T-helper 2 cell treated with Interferon-gamma antibody and Interleukin-4, amounts not matched to agents 5 μg/mL and 100 μg/mL, for 36 hours (primary cell): ENCODE measurements around the gene MLLT11.
"Not testable (repeated sequence)": the region's sequence is repeated elsewhere in the genome, so short reads cannot be mapped to it uniquely, and the experiment has no call there.

ENCODE experiments used
- DNase-seq: peaks from one replicate; pipeline ENCODE4 v3.0.0; 2021; ENCODE audit warnings: low spot score
- H3K27ac Mint-ChIP-seq: one replicate; pipeline ENCODE4 v1.8.0; 2021; ENCODE audit warnings: mild to moderate bottlenecking, mixed read lengths
- H3K27me3 Mint-ChIP-seq: one replicate; pipeline ENCODE4 v1.8.0; 2021; ENCODE audit warnings: low read depth, mixed read lengths
- H3K36me3 Mint-ChIP-seq: one replicate; pipeline ENCODE4 v1.8.0; 2021; ENCODE audit warnings: low read depth, mixed read lengths
- H3K4me1 Mint-ChIP-seq: one replicate; pipeline ENCODE4 v1.8.0; 2021; ENCODE audit warnings: low read depth, mixed read lengths
- H3K4me3 Mint-ChIP-seq: one replicate; pipeline ENCODE4 v1.8.0; 2022; ENCODE audit warnings: mild to moderate bottlenecking, moderate library complexity, mixed read lengths
- H3K9me3 Mint-ChIP-seq: one replicate; pipeline ENCODE4 v1.8.0; 2021; ENCODE audit warnings: mixed read lengths

The MLLT11 gene

DNA sequence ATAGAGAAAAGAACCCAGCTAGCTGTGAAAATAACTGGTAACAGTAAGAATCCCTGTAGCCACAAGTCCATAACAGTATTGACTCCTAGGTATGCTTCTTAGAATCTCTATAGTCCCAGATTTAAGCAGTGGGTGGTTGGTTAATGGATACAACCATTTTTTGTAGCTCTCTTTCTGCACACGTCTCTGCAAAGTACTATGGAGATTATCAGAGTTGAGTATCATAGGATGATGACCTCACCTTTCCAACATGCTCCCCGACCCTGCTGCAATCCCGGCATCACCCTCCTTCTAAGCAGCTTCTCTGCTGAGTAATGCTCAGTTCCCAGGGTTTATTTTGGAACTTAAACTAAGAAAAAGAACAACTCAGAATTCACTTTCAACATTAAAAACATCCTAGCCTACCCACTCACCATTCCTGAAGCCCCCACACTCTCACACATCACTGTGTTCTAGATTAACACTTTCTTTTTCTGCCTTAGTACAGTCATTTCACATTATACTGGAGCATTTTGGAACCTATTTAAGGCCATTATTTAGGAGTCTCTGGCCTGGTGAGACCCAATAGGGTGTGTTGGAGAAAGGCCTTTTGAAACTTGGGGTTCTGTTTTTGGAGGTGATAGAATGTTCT lies 2.7 kb downstream of the MLLT11 start:
- no peak overlapping the region for H3K27ac Mint-ChIP-seq
- H3K27me3 Mint-ChIP-seq, result no peaks in the 10 kb centered on the region
- H3K4me3 Mint-ChIP-seq, result no peak overlapping the region
- DNase-seq, result no peak
- H3K9me3 Mint-ChIP-seq, result no peaks in the 10 kb centered on the region
- peaks cover 30% of the 10 kb centered on the region for H3K4me1 Mint-ChIP-seq
- peaks cover 19% of the 10 kb centered on the region for H3K36me3 Mint-ChIP-seq

DNA sequence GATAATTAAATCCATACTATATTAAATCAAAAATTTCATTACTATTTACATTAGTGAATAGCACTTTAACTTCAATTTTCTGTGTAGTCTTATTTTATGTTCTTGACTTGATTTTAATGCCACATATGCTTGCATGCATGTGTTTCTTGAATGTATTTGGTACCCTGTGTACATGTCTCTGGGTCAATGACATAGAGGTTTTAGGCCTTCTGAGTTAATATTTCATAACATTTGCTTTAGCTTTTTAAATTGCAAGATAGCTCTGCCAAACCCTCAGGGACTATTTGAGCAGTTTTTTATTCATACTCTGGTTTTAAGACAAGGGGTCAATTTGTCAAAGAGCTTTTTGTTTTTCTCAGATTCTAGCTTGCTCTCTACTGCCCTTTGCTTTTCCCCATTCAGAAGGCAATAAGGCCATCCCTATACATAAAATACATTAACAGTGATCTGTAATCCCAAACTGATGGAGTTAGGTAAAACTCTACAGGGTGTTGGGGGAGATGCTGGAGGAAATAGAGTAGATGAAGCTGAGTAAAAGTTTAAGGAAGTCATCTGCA lies 5.0 kb downstream of the MLLT11 start:
- Mint-ChIP-seq H3K4me3 (no peak overlapping the region), H3K27me3 (no peaks in the 10 kb centered on the region), H3K36me3 (peaks cover 8% of the 10 kb centered on the region), H3K9me3 (no peaks in the 10 kb centered on the region), H3K4me1 (peaks cover 28% of the 10 kb centered on the region), H3K27ac (no peak overlapping the region)
- DNase-seq, result no peak

DNA sequence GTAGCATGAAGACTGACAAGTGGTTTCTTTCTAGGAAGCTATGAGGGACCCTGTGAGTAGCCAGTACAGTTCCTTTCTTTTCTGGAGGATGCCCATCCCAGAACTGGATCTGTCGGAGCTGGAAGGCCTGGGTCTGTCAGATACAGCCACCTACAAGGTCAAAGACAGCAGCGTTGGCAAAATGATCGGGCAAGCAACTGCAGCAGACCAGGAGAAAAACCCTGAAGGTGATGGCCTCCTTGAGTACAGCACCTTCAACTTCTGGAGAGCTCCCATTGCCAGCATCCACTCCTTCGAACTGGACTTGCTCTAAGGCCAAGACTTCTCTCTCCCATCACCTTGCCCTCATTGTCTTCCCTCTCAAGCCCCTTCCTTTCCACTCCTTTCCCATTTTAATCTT lies 7.0 kb downstream of the MLLT11 start:
- Mint-ChIP-seq H3K27ac (peak overlapping the region; percentile 11), H3K9me3 (no peaks in the 10 kb centered on the region), H3K36me3 (peaks cover 12% of the 10 kb centered on the region), H3K4me3 (no peak overlapping the region), H3K4me1 (peaks cover 15% of the 10 kb centered on the region), H3K27me3 (no peaks in the 10 kb centered on the region)
- no peak for DNase-seq

DNA sequence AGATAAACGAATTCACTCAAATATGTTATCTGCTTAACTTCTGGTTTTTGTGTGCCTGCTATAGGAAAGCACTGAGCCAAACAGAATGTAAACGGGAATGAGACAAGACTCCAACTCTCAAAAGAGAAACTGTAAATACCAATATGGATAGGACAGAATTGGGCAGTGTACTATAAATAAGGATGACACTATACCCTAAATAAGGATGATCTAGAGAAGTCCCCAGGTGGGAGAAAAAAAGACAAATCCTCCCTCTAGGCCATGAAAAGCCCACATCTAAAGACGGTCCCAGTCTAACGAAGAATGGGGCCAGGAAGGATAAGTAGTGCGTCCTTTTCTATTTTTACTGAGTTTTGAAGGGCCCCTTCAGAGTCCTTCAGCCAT lies 8.9 kb downstream of the MLLT11 start:
- no peaks in the 10 kb centered on the region for H3K27me3 Mint-ChIP-seq
- H3K27ac Mint-ChIP-seq, result peak overlapping the region; percentile 63
- H3K9me3 Mint-ChIP-seq, result no peaks in the 10 kb centered on the region
- H3K36me3 Mint-ChIP-seq, result peaks cover 14% of the 10 kb centered on the region
- peaks cover 18% of the 10 kb centered on the region for H3K4me1 Mint-ChIP-seq
- DNase-seq, result no peak
- H3K4me3 Mint-ChIP-seq, result peak overlapping the region; percentile 95

DNA sequence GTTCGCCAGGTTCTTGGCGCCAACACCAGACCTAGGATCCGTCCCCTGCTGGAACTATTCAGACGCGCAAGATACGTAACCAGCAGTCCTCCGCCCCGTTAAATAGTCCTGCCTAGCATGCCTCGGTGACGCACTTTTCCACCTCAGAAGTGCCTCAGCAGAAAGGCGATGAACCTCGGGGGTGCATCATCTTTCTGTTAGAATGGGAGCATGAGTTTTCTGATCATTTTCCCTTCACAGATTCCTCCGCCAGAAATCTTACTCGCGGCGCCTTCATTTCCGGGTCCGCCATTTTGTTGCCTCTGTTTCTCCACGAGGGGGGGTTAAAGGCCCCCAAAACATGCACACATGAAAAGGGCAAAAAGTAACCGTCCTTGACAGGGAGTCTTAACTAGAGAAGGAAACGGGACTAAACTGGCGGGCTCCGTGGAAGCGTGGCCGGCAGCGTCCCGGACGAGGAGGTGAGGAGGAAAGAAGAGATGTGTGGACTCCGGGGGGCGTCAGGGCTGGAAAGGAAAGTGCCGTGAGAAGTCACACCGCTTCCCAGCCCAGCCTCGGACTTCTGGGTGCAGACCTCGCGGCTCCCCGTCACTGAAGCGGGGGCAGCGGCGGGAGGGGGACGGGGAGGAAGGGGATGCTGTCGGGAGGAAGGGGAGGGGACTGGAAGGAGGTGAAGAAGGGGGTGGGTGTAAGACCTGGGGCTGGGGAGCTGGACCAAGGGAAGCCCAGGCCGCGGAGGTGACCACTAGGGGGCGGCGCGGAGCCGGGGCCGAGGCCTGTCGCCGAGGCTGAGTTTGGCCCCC lies 10.5 kb downstream of the MLLT11 start, which contains the start of gene GABPB2:
TSS of gene GABPB2 (plus strand) at position 288 of the 803 bp plus-strand sequence. CDS start 17,429 bp downstream, outside the sequence.
- Mint-ChIP-seq H3K36me3 (peaks cover 17% of the 10 kb centered on the region), H3K4me3 (peak within 1 kb of the TSS; percentile 95), H3K4me1 (peaks cover 15% of the 10 kb centered on the region), H3K27ac (peak within 1 kb of the TSS; percentile 100), H3K27me3 (no peaks in the 10 kb centered on the region), H3K9me3 (no peaks in the 10 kb centered on the region)
- peak; percentile 88 for DNase-seq

DNA sequence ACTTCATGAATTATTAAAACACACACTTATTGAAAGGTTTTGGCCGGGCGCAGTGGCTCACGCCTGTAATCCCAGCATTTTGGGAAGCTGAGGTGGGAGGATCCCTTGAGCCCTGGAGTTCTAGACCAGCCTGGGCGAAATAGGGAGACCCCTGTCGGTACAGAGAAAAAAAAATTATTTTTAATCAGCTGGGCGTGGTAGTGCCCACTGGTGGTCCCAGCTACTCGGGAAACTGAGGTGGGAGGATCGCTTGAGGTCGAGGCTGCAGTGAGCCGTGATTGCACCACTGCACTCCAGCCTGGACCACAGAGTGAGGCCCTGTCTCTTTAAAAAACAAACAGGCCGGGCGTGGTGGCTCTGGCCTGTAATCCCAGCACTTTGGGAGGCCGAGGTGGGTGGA lies 12.0 kb downstream of the MLLT11 start:
- no peak for DNase-seq
- peaks cover 17% of the 10 kb centered on the region for H3K36me3 Mint-ChIP-seq
- peak overlapping the region; percentile 95 for H3K4me3 Mint-ChIP-seq
- H3K4me1 Mint-ChIP-seq, result peaks cover 15% of the 10 kb centered on the region
- no peaks in the 10 kb centered on the region for H3K9me3 Mint-ChIP-seq
- H3K27ac Mint-ChIP-seq, result peak overlapping the region; percentile 100
- no peaks in the 10 kb centered on the region for H3K27me3 Mint-ChIP-seq

DNA sequence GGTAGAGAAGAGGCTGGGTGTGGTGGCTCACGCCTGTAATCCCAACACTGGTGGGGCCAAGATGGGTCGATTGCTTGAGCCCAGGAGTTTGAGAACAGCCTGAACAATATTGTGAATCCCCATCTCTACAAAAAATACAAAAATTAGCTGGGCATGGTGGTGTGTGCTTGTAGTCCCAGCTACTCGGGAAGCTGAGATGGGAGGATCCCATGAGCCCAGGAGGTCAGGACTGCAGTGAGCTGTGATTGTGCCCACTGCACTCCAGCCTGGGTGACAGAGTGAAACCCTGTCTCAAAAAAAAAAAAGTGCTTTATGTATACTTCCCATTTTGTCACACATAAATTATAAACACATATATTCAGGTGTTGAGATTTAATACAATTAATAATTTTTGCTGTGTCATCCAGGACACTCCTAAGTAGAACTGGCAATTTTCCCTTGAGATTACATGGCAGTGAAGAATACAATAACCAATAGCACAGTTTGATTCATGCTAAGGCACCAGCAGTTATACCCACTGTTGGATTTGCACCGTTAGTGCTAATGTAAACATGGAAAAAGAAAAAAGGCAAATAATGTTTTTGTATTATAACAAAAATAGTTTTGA lies 25.9 kb downstream of the MLLT11 start:
- no peak for DNase-seq
- no peaks in the 10 kb centered on the region for H3K36me3 Mint-ChIP-seq
- H3K27me3 Mint-ChIP-seq, result no peaks in the 10 kb centered on the region
- no peak overlapping the region for H3K27ac Mint-ChIP-seq
- H3K4me3 Mint-ChIP-seq, result no peak overlapping the region
- no peaks in the 10 kb centered on the region for H3K4me1 Mint-ChIP-seq
- no peaks in the 10 kb centered on the region for H3K9me3 Mint-ChIP-seq

DNA sequence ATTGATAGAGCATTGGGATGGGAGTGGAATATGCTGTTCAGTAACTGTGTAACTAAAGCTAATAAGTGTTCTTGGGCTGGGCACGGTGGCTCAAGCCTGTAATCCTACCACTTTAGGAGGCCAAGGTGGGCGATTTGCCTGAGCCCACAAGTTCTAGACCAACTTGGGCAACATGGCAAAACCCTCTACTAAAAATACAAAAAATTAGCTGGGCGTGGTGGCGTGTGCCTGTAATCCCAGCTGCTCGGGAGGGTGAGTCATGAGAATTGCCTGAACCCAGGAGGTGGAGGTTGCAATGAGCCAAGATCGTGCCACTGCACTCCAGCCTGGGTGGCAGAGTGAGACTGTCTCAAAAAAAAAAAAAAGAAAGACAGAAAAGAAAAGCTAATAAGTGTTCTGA lies 37.2 kb downstream of the MLLT11 start:
- H3K36me3 Mint-ChIP-seq, H3K27ac Mint-ChIP-seq, H3K9me3 Mint-ChIP-seq, H3K4me1 Mint-ChIP-seq, H3K27me3 Mint-ChIP-seq, H3K4me3 Mint-ChIP-seq, DNase-seq: not testable (repeated sequence)

DNA sequence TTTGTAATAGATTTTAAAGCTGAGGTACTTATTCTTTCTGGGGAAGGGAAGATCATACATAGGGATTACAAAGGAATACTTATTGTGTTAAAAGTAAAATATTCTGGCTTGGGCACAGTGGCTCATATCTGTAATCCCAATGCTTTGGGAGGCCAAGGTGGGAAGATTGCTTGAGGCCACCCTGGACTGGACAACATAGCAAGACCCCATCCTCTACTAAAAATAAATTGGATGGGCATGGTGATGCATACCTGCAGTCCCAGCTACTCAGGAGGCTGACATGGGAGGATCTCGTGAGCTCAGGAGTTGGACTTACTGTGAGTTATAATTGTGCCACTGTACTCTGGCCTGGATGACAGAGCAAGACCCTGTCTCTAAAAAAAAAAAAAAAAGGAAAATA lies 37.9 kb downstream of the MLLT11 start:
- Mint-ChIP-seq H3K9me3 (no peaks in the 10 kb centered on the region), H3K36me3 (peaks cover 8% of the 10 kb centered on the region), H3K4me1 (no peaks in the 10 kb centered on the region), H3K4me3 (no peak overlapping the region), H3K27ac (no peak overlapping the region), H3K27me3 (no peaks in the 10 kb centered on the region)
- no peak for DNase-seq

DNA sequence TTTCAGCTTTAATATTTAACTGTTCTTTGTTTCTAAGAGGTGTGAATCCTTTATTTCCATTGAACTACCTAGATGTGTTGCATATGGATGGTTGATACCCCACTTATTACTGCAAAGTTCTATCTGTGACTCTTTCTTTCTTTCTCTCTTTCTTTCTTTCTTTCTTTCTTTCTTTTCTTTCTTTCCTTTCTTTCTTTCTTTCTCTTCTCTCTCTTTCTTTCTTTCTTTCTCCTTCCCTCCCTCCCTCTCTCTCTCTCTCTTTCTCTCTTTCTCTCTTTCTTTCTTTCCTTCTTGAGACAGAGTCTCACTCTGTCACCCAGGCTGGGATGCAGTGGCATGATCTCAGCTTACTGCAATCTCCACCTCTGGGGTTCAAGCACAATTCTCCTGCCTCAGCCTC lies 44.4 kb downstream of the MLLT11 start:
- H3K9me3 Mint-ChIP-seq, result no peaks in the 10 kb centered on the region
- no peaks in the 10 kb centered on the region for H3K27me3 Mint-ChIP-seq
- H3K27ac Mint-ChIP-seq, result no peak overlapping the region
- no peaks in the 10 kb centered on the region for H3K4me1 Mint-ChIP-seq
- no peak overlapping the region for H3K4me3 Mint-ChIP-seq
- peaks cover 17% of the 10 kb centered on the region for H3K36me3 Mint-ChIP-seq
- DNase-seq, result no peak

DNA sequence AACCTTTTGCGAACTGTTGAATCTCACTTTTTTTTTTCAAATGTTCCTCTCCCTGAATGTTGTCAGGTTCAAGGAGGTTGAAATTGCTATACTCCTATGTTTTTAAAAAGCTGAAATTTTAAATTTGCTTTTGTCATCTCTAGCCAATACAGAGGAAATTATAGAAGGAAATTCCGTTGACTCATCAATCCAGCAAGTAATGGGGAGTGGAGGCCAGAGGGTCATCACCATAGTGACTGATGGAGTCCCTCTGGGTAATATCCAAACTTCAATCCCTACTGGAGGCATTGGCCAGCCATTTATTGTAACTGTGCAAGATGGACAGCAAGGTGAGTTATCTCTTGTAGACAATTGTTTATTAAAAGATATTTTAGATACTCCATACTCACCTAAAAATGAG lies 46.7 kb downstream of the MLLT11 start:
- Mint-ChIP-seq H3K27me3 (no peaks in the 10 kb centered on the region), H3K36me3 (peaks cover 18% of the 10 kb centered on the region), H3K4me1 (no peaks in the 10 kb centered on the region), H3K27ac (no peak overlapping the region), H3K9me3 (no peaks in the 10 kb centered on the region), H3K4me3 (no peak overlapping the region)
- DNase-seq, result no peak

DNA sequence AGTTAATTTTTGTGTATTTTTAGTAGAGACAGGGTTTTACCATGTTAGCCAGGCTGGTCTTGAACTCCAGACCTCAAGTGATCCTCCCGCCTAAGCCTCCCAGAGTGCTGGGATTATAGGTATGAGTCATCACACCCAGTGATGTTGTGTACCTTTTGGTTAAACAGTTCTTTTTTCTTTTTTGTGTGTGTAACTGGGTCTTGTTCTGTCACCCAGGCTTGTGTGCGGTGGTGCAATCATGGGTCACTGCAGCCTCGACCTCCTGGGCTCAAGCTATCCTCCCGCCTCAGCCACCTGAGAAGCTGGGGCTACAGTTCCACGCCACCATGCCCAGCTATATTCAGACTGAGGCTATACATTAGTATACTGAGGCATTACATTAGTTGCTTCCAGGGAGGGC lies 48.1 kb downstream of the MLLT11 start:
- peaks cover 18% of the 10 kb centered on the region for H3K36me3 Mint-ChIP-seq
- no peaks in the 10 kb centered on the region for H3K9me3 Mint-ChIP-seq
- H3K27me3 Mint-ChIP-seq, result no peaks in the 10 kb centered on the region
- H3K4me1 Mint-ChIP-seq, result no peaks in the 10 kb centered on the region
- no peak for DNase-seq
- H3K27ac Mint-ChIP-seq, result no peak overlapping the region
- H3K4me3 Mint-ChIP-seq, result no peak overlapping the region

DNA sequence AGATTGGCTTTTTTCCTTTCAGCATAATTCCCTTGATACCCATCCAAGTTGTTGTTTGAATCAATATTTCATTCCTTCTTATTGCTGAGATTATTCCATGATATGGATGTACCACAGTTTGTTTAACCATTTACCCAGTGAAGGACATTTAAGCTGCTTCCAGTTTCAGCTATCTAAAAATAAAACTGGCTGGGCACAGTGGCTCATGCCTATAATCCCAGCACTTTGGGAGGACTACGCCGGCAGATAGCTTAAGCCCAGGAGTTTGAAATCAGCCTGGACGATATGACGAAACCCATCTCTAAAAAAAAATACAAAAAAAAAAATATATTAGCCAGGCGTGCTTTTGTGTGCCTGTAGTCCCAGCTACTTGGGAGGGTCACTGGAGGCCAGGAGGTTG lies 53.7 kb downstream of the MLLT11 start:
- H3K27me3 Mint-ChIP-seq, result no peaks in the 10 kb centered on the region
- no peaks in the 10 kb centered on the region for H3K4me1 Mint-ChIP-seq
- DNase-seq, result no peak
- H3K27ac Mint-ChIP-seq, result no peak overlapping the region
- no peak overlapping the region for H3K4me3 Mint-ChIP-seq
- no peaks in the 10 kb centered on the region for H3K9me3 Mint-ChIP-seq
- peaks cover 3% of the 10 kb centered on the region for H3K36me3 Mint-ChIP-seq
